Activated CD8-positive, alpha-beta T cell treated with anti-CD3 and anti-CD28 coated beads for 36 hours (primary cell): ENCODE data around the gene HSD11B1. TPM values are rescaled to one million over a fixed set of nuclear protein-coding genes. Genes with fewer than 3 reads are reported as not detected.

Experiments
- ATAC-seq: fragments of 200-7000 bp; cut with Tn5 transposase; one replicate; pipeline ENCODE4 v1.10.0; 2021; ENCODE audit warnings: mild to moderate bottlenecking, moderate library complexity
- CTCF ChIA-PET: fragments of 350-600 bp; sonication (Branson Sonifier 250); formaldehyde crosslinking; loops from one replicate; lab custom pipeline; 2021; ENCODE audit warnings: antibody characterized with exemption; lab: Charles Lee
- POLR2A ChIA-PET: fragments of 350-600 bp; sonication (Branson Sonifier 250); formaldehyde crosslinking; loops from one replicate; lab custom pipeline; 2021; ENCODE audit warnings: antibody characterized with exemption; lab: Charles Lee
- DNase-seq: peaks from one replicate; pipeline ENCODE4 v3.0.0-alpha.2; 2020
- H3K27ac Mint-ChIP-seq: one replicate; pipeline ENCODE4 v1.8.0; 2021; ENCODE audit warnings: mild to moderate bottlenecking, mixed read lengths
- H3K27me3 Mint-ChIP-seq: one replicate; pipeline ENCODE4 v1.8.0; 2021; ENCODE audit warnings: mixed read lengths
- H3K36me3 Mint-ChIP-seq: one replicate; pipeline ENCODE4 v1.8.0; 2021; ENCODE audit warnings: low read depth, mixed read lengths
- H3K4me1 Mint-ChIP-seq: one replicate; pipeline ENCODE4 v1.8.0; 2021; ENCODE audit warnings: low read depth, mixed read lengths
- H3K4me3 Mint-ChIP-seq: one replicate; pipeline ENCODE4 v1.8.0; 2021; ENCODE audit warnings: mild to moderate bottlenecking, moderate library complexity, mixed read lengths
- H3K9me3 Mint-ChIP-seq: one replicate; pipeline ENCODE4 v1.8.0; 2021; ENCODE audit warnings: mixed read lengths
- intact Hi-C: fragments of 100-400 bp; cut with micrococcal nuclease; formaldehyde crosslinking; loops from one replicate; pipeline ENCODE4 v1.10.0; 2022
- total RNA-seq, 2 experiments: library from RNA; stranded (reverse); gene quantifications; one replicate each; pipeline ENCODE4 v1.2.3, GENCODE V29; 2021
- TF ChIP-seq, protein P1 (sequence below): fragments of 200-600 bp; IDR thresholded peaks from one replicate; pipeline ENCODE4 v1.8.0; 2022; ENCODE audit warnings: antibody characterized with exemption, mild to moderate bottlenecking

HSD11B1 gene
- total RNA-seq, 2 experiments from 2014 or later, result 0.47 to 0.59 TPM

DNA sequence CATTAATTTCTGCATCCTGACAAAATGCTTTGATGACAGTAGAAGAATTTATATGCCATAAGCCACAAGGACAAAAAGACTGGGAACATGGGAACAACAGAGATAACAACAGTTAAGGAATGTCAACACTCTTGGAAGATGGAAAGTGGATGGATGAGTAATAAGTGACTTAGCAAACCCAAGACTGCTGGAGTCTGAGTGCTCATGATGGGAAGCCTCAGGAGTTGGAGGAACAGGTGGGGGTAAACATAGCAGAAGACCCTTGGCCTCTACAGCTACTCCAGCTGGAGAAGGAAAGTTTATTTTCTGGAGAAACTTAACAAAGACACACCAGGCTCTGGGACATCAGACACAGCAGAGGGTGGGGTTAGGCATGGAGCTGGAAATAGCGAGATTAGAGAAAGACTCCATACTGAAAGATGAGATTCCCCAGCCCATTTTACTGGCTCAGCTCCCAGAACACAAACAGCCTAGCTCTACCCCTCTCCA lies 15.9 kb upstream of the HSD11B1 start:
- intact Hi-C loops, result no loop called here
- ChIA-PET CTCF (interaction anchor here (0.7 to 2.5 kb wide), 12 partner anchors 14 to 128 kb away, joined by 3 to 9 read pairs (median 4); no protein-coding TSS in a partner anchor), POLR2A (interaction anchor here (0.9 kb wide), 1 partner anchor 82 kb away, joined by 3 read pairs; no protein-coding TSS in a partner anchor)
- no peak for DNase-seq
- peaks cover 1% of the 10 kb centered on the region for H3K27me3 Mint-ChIP-seq
- H3K4me1 Mint-ChIP-seq, result peaks cover 24% of the 10 kb centered on the region
- no peak for ATAC-seq
- H3K36me3 Mint-ChIP-seq, result no peaks in the 10 kb centered on the region
- H3K4me3 Mint-ChIP-seq, result no peak overlapping the region
- no peak overlapping the region for H3K27ac Mint-ChIP-seq
- no peaks in the 10 kb centered on the region for H3K9me3 Mint-ChIP-seq
- TF ChIP-seq, protein P1, sequence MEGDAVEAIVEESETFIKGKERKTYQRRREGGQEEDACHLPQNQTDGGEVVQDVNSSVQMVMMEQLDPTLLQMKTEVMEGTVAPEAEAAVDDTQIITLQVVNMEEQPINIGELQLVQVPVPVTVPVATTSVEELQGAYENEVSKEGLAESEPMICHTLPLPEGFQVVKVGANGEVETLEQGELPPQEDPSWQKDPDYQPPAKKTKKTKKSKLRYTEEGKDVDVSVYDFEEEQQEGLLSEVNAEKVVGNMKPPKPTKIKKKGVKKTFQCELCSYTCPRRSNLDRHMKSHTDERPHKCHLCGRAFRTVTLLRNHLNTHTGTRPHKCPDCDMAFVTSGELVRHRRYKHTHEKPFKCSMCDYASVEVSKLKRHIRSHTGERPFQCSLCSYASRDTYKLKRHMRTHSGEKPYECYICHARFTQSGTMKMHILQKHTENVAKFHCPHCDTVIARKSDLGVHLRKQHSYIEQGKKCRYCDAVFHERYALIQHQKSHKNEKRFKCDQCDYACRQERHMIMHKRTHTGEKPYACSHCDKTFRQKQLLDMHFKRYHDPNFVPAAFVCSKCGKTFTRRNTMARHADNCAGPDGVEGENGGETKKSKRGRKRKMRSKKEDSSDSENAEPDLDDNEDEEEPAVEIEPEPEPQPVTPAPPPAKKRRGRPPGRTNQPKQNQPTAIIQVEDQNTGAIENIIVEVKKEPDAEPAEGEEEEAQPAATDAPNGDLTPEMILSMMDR, result no peak

DNA sequence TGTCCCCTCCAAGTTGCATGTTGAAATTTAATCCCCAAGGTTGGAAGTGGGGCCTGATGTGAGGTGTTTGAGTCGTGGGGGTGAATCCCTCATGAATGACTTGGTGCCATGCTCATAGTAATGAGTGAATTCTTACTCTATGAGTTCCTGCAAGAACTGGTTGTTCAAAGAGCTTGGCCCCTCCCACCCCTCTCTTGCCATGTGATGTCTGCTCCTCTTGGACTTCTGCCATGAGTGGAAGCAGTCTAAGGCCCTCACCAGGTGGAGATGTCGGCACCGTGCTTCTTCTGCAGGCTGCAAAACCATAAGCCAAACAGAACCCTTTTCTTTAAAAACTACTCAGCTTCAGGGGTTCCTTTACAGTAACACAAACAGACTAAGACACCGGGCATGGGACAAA lies 15.2 kb upstream of the HSD11B1 start:
- intact Hi-C loops, result no loop called here
- Mint-ChIP-seq H3K4me1 (peaks cover 25% of the 10 kb centered on the region), H3K4me3 (no peak overlapping the region), H3K9me3 (no peaks in the 10 kb centered on the region), H3K27me3 (peaks cover 1% of the 10 kb centered on the region), H3K36me3 (no peaks in the 10 kb centered on the region), H3K27ac (no peak overlapping the region)
- no peak for DNase-seq
- CTCF ChIA-PET, result interaction anchor here (0.7 to 3.0 kb wide), 10 partner anchors 45 to 129 kb away, joined by 3 to 10 read pairs (median 4); no protein-coding TSS in a partner anchor
- no peak for ATAC-seq
- TF ChIP-seq, protein P1, result no peak
- POLR2A ChIA-PET, result no interaction called here

DNA sequence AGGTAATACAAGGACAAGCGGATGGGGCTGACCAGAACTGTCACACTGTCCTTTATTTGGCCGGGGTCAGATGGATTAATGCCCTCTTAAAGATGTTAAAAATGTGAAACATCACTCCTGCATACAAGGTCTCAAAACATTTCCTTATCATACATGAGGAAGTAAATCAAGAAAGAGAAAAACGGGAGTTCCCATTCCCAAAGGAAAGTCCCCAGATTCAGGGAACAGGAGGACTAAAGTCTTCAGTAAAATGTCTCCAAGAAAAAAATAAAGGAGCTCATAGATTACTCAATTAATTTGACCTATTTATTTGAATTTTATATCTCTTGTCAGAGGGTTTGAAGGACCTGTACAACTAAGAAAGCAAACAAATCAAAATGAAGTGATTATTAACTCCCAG lies 13.4 kb upstream of the HSD11B1 start:
- DNase-seq, result no peak
- no peak overlapping the region for H3K27ac Mint-ChIP-seq
- no peaks in the 10 kb centered on the region for H3K9me3 Mint-ChIP-seq
- H3K4me3 Mint-ChIP-seq, result no peak overlapping the region
- POLR2A ChIA-PET, result no interaction called here
- H3K27me3 Mint-ChIP-seq, result peaks cover 1% of the 10 kb centered on the region
- CTCF ChIA-PET, result interaction anchor here (0.6 to 5.1 kb wide), 12 partner anchors 14 to 125 kb away, joined by 3 to 28 read pairs (median 6); no protein-coding TSS in a partner anchor
- H3K4me1 Mint-ChIP-seq, result peaks cover 12% of the 10 kb centered on the region
- intact Hi-C loops, result loop anchor here (5.0 kb wide), 2 partner anchors 56 to 59 kb away; no protein-coding TSS in a partner anchor
- ATAC-seq, result no peak
- TF ChIP-seq, protein P1, result no peak
- no peaks in the 10 kb centered on the region for H3K36me3 Mint-ChIP-seq

DNA sequence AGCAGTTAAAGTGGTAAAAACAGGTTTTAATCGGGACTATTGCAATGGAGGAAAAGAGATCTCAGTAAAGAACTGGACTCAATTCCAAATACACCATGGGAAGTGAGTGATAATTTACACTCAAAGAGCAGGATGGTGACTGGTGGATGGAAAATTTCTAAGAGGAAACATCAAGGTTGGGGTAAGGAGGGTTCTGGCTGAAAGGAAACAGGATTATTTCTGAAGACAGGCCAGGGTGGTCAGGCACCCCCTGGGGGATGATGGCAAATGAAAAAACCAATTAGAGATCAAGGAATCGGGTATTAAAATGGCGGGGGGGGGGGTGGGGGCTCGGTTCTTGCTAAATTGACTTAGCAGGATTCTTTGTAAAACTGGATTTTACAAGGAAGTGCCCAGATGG lies 12.3 kb upstream of the HSD11B1 start:
- Mint-ChIP-seq H3K27ac (no peak overlapping the region), H3K36me3 (no peaks in the 10 kb centered on the region), H3K27me3 (peaks cover 1% of the 10 kb centered on the region), H3K4me3 (no peak overlapping the region), H3K9me3 (no peaks in the 10 kb centered on the region), H3K4me1 (peaks cover 16% of the 10 kb centered on the region)
- no peak for ATAC-seq
- intact Hi-C loops, result loop anchor here (2.0 to 5.0 kb wide), 4 partner anchors 55 to 123 kb away; no protein-coding TSS in a partner anchor
- TF ChIP-seq, protein P1, result no peak
- POLR2A ChIA-PET, result no interaction called here
- DNase-seq, result no peak
- CTCF ChIA-PET, result interaction anchor here (0.9 to 5.1 kb wide), 26 partner anchors 8 to 126 kb away, joined by 3 to 29 read pairs (median 5); partner anchors contain the start of genes HSD11B1 and TRAF3IP3
